ENCODE results near the gene LMNTD2.
"Not testable (repeated sequence)": the region's sequence is repeated elsewhere in the genome, so short reads cannot be mapped to it uniquely, and the experiment has no call there.

The LMNTD2 gene

GRCh38 chr11:578276-579035, 17.9 kb upstream of the LMNTD2 start:
- Histone ChIP-seq H3K4me1 (ENCODE audit: insufficient read depth, low read length) (peaks cover 11% of the 10 kb centered on the region), H3K9ac (ENCODE audit: low read depth, low read length) (no peak overlapping the region; the same call in none of the 2 replicates), H3K9me3 (ENCODE audit: control insufficient read depth, insufficient read depth, low read length) (no peaks in the 10 kb centered on the region), H3K36me3 (ENCODE audit: insufficient read depth, low read length) (peaks cover 6% of the 10 kb centered on the region)

GRCh38 chr11:577611-577894, 17.0 kb upstream of the LMNTD2 start:
- Histone ChIP-seq H3K36me3 (ENCODE audit: insufficient read depth, low read length) (peaks cover 6% of the 10 kb centered on the region), H3K4me1 (ENCODE audit: insufficient read depth, low read length) (peaks cover 11% of the 10 kb centered on the region), H3K9me3 (ENCODE audit: control insufficient read depth, insufficient read depth, low read length) (no peaks in the 10 kb centered on the region), H3K9ac (ENCODE audit: low read depth, low read length) (peak overlapping the region; percentile 60)

GRCh38 chr11:576811-577610, 16.5 kb upstream of the LMNTD2 start:
- peaks cover 4% of the 10 kb centered on the region for H3K36me3 ChIP-seq (ENCODE audit: insufficient read depth, low read length)
- no peaks in the 10 kb centered on the region for H3K9me3 ChIP-seq (ENCODE audit: control insufficient read depth, insufficient read depth, low read length)
- H3K4me1 ChIP-seq (ENCODE audit: insufficient read depth, low read length): peaks cover 11% of the 10 kb centered on the region
- peak overlapping the region; percentile 60 for H3K9ac ChIP-seq (ENCODE audit: low read depth, low read length)

GRCh38 chr11:575996-576768, 15.6 kb upstream of the LMNTD2 start, which contains the start of gene PHRF1:
TSS of gene PHRF1 (plus strand) at chr11:576470. CDS start at chr11:581513, 5,043 bp downstream.
- H3K9ac ChIP-seq (ENCODE audit: low read depth, low read length): peak within 1 kb of the TSS; percentile 73
- H3K4me1 ChIP-seq (ENCODE audit: insufficient read depth, low read length): peaks cover 16% of the 10 kb centered on the region
- no peaks in the 10 kb centered on the region for H3K9me3 ChIP-seq (ENCODE audit: control insufficient read depth, insufficient read depth, low read length)
- H3K36me3 ChIP-seq (ENCODE audit: insufficient read depth, low read length): no peaks in the 10 kb centered on the region; the same call in 1 of the 2 replicates

- Histone ChIP-seq H3K9me3 (ENCODE audit: control insufficient read depth, insufficient read depth, low read length) (no peaks in the 10 kb centered on the region), H3K36me3 (ENCODE audit: insufficient read depth, low read length) (no peaks in the 10 kb centered on the region; the same call in 1 of the 2 replicates), H3K4me1 (ENCODE audit: insufficient read depth, low read length) (peaks cover 16% of the 10 kb centered on the region), H3K9ac (ENCODE audit: low read depth, low read length) (peak overlapping the region; percentile 69; the same call in 1 of the 2 replicates)
These were observed 14.9 kb upstream of the LMNTD2 start for GRCh38 chr11:575313-575995.

GRCh38 chr11:574632-575312, 14.2 kb upstream of the LMNTD2 start:
- Histone ChIP-seq H3K4me1 (ENCODE audit: insufficient read depth, low read length) (peaks cover 16% of the 10 kb centered on the region), H3K9me3 (ENCODE audit: control insufficient read depth, insufficient read depth, low read length) (no peaks in the 10 kb centered on the region), H3K36me3 (ENCODE audit: insufficient read depth, low read length) (no peaks in the 10 kb centered on the region; the same call in 1 of the 2 replicates), H3K9ac (ENCODE audit: low read depth, low read length) (peak overlapping the region; percentile 69; the same call in 1 of the 2 replicates)

GRCh38 chr11:574031-574570, 13.6 kb upstream of the LMNTD2 start:
- H3K9me3 ChIP-seq (ENCODE audit: control insufficient read depth, insufficient read depth, low read length); H3K36me3 ChIP-seq (ENCODE audit: insufficient read depth, low read length): not testable (repeated sequence)
- Histone ChIP-seq H3K4me1 (ENCODE audit: insufficient read depth, low read length) (peaks cover 16% of the 10 kb centered on the region), H3K9ac (ENCODE audit: low read depth, low read length) (peak overlapping the region; percentile 43; the same call in 1 of the 2 replicates)

- Histone ChIP-seq H3K9me3 (ENCODE audit: control insufficient read depth, insufficient read depth, low read length) (no peaks in the 10 kb centered on the region), H3K4me1 (ENCODE audit: insufficient read depth, low read length) (peaks cover 14% of the 10 kb centered on the region), H3K36me3 (ENCODE audit: insufficient read depth, low read length) (no peaks in the 10 kb centered on the region), H3K9ac (ENCODE audit: low read depth, low read length) (no peak overlapping the region)
These were observed 12.7 kb upstream of the LMNTD2 start for GRCh38 chr11:573146-573759.

- H3K9me3 ChIP-seq (ENCODE audit: control insufficient read depth, insufficient read depth, low read length): no peaks in the 10 kb centered on the region
- no peak overlapping the region for H3K9ac ChIP-seq (ENCODE audit: low read depth, low read length)
- no peaks in the 10 kb centered on the region for H3K36me3 ChIP-seq (ENCODE audit: insufficient read depth, low read length)
- H3K4me1 ChIP-seq (ENCODE audit: insufficient read depth, low read length): peaks cover 5% of the 10 kb centered on the region; the same call in 1 of the 2 replicates
These were observed 11.3 kb upstream of the LMNTD2 start for GRCh38 chr11:571802-572185.

- Histone ChIP-seq H3K9ac (ENCODE audit: low read depth, low read length) (peak overlapping the region; percentile 61), H3K4me1 (ENCODE audit: insufficient read depth, low read length) (peaks cover 16% of the 10 kb centered on the region)
These were observed 8.8 kb upstream of the LMNTD2 start for GRCh38 chr11:569158-569885.

GRCh38 chr11:568306-569157, 8.0 kb upstream of the LMNTD2 start:
- Histone ChIP-seq H3K9ac (ENCODE audit: low read depth, low read length) (peak overlapping the region; percentile 61), H3K9me3 (ENCODE audit: control insufficient read depth, insufficient read depth, low read length) (no peaks in the 10 kb centered on the region), H3K36me3 (ENCODE audit: insufficient read depth, low read length) (no peaks in the 10 kb centered on the region), H3K4me1 (ENCODE audit: insufficient read depth, low read length) (peaks cover 16% of the 10 kb centered on the region)

More at GRCh38 chr11:569158-569885, 8.8 kb upstream of the LMNTD2 start:
- Histone ChIP-seq H3K36me3 (ENCODE audit: insufficient read depth, low read length) (no peaks in the 10 kb centered on the region), H3K9me3 (ENCODE audit: control insufficient read depth, insufficient read depth, low read length) (no peaks in the 10 kb centered on the region)
